Occipital lobe (tissue), 2 donors: ENCODE data around the gene ALMS1. TPM values are rescaled to one million over a fixed set of nuclear protein-coding genes. Genes with fewer than 3 reads are reported as not detected.
"Not testable (repeated sequence)": the region's sequence is repeated elsewhere in the genome, so short reads cannot be mapped to it uniquely, and the experiment has no call there.

Experiments
- DNase-seq: peaks from one replicate; lab custom pipeline; 2025; lab: John Stamatoyannopoulos, UW
- total RNA-seq: library from RNA; depleted of rRNA; stranded (reverse); fragments of >200 nt; gene quantifications from one replicate; pipeline ENCODE4 v1.2.3, GENCODE V29; 2014

Gene ALMS1
- total RNA-seq, 1 donor from 2014 or later = 76.0 TPM

DNA sequence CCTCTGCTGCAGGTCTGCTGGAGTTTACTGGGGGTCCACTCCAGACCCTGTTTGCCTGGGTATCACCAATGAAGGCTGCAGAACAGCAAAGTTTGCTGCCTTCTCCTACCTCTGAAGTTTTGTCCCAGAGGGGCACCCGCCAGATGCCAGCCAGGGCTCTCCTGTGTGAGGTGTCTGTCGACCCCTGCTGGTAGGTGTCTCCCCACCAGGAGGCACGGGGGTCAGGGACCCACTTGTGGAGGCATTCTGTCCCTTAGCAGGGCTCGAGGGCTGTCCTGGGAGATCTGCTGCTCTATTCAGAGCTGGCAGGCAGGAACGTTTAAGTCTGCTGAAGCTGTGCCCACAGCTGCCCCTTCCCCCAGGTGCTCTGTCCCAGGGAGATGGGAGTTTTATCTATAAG is 124.8 kb downstream of the ALMS1 start:
- not testable (repeated sequence) for DNase-seq

DNA sequence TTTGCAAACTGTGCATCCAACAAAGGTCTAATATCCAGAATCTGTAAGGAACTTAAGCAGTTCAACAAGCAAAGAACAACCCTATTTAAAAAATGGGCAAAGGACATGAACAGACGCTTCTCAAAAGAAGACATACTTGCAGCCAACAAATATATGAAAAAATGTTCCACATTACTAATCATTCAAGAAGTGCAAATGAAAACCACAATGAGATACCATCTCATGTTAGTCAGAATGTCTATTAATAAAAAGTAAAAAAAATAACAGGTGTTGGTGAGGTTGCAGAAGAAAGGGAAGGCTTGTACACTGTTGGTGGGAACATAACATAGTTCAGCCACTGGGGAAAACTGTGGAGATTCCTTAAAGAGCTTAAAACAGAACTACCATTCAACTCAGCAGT is 130.4 kb downstream of the ALMS1 start:
- no peak for DNase-seq

DNA sequence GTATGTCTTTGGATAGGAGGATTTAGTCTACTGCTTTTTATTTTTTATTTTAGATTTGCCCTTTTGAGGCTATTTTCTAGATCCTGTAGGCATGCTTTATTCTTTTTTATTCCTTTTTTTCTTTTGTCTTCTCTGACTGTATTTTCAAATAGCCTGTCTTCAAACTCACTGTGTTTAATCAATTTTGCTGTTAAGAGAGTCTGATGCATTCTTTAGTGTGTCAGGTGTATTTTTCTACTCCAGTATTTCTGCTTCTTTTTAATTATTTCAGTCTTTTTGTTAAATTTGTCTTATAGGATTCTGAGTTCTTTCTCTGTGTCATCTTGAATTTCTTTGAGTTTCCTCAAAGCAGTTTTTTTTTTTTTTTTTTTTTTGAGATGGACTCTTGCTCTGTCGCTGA is 143.1 kb downstream of the ALMS1 start:
- DNase-seq = no peak

DNA sequence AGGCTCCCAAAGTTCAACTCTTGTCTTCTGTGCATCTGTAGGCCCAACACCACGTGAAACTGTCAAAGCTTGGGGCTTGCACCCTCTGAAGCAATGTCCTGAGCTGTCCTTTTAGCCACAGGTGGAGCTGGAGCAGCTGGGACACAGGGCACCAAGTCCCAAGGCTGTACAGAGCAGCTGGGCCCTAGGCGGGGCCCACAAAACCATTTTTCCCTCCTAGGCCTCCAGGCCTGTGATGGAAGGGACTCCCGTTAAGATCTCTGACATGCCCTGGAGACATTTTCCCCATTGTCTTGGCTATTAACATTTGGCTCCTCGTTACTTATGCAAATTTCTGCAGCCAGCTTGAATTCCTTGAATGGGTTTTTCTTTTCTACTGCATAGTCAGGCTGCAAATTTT is 145.1 kb downstream of the ALMS1 start:
- DNase-seq = not testable (repeated sequence)

DNA sequence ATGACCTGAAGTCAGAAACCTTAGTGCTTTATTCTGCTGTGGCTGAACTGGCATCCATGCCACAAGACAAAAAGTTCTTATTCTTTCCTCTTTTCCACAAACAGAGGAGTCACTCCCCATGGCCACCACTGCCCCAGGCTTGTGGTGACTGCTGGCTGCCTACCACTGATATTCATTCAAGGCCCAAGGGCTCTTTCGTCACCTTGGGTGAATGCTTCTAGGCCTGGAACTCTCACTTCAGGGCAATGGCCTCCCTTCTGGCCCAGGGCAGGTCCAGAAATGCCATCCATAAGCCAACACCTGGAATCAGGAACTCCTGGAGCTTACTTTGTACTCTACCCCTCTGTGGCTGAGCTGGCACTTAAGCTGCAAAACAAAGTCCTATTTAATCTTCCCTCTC is 146.7 kb downstream of the ALMS1 start:
- no peak for DNase-seq

GRCh38 chr2:73536133-73536840 is 150.7 kb downstream of the ALMS1 start:
- DNase-seq = no peak

- DNase-seq = not testable (repeated sequence)
Measured at GRCh38 chr2:73560875-73561274, 175.2 kb downstream of the ALMS1 start.

- DNase-seq = no peak
Measured at GRCh38 chr2:73561422-73561821, 175.8 kb downstream of the ALMS1 start.

DNA sequence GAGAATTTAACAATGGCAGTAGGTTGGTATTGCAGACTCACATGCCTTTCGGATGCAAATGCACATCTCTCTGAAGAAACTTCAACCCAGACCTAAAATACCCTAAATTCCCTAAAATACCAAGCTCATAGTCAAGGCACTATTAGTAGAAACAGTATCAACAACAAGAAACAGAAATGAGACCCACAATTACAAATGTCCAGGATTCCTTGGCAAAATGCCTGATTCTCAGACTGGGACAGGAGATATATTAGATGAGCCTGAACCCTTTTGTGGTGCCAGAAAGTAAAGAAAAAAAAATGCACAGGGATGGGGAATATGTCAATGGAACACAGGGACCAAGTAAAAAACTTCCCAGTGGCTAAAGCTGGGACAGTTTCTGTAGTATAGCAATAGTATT is 179.3 kb downstream of the ALMS1 start:
- no peak for DNase-seq

DNA sequence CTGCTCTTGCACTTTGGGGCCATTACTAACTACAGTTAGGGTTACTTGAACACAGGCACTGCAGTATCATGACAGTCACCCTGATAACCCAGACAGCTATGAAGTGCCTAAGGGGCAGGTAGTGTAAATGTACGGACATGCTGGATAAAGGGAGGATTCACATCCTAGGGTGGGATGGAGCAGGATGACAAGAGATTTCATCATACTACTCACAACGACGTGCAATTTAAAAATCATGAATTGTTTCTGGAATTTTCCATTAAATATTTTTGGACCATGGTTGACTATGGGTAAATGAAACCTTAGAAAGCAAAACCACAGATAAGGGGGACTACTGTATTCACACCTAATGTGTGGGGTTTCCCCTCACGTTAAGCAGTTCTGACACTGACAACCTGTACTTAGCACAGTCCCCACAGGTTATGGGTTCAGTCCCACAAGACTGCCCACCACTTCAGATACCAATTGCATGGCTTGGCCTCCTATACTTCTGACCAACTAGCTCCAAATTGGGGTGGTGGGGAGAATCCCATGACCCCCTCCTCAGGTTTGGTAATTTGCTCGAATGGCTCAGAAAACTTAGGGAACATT is 180.7 kb downstream of the ALMS1 start:
- no peak for DNase-seq

DNA sequence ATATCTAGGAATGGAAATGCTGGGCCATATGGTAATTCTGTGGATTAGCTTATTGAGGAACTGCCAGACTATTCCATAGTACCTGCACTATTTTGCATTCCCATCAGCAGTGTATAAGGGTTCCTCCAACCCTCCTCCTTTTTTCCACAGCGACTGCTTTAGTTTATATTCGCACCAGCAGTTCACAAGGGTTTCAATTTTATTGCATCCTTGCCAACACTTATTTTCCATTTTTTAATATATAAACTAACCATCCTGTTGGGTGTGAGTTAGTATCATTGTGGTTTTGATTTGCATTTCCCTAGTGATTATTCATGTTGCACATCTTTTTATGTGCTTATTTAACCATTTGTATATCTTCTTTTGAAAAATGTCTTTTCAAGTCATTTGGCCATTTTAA is 189.6 kb downstream of the ALMS1 start:
- DNase-seq = no peak

GRCh38 chr2:73582364-73582763 is 196.7 kb downstream of the ALMS1 start:
- DNase-seq = no peak

- DNase-seq = no peak
Measured at GRCh38 chr2:73588177-73588576, 202.5 kb downstream of the ALMS1 start.

GRCh38 chr2:73593680-73594079 is 208.0 kb downstream of the ALMS1 start:
- no peak for DNase-seq

DNA sequence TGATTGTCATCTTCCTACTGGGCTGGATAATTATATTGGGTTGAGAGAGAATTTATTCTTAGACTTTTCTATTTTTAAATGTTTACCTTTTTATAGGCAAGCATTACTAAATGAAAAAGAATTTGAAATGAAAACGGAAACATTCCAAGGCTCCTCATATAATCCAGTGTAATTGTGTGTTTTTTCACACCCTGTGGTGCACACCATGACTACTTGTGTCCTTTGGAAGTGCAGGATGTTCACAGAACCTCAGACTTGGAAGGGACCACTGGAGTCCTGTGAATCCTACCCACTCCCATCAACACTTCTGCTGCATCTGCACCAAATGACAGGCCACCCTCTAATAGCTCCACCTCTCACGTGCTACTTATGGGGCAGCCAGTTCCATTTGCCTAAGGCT is 208.6 kb downstream of the ALMS1 start:
- no peak for DNase-seq

GRCh38 chr2:73601780-73602179 is 216.1 kb downstream of the ALMS1 start:
- DNase-seq = no peak

- DNase-seq = not testable (repeated sequence)
Measured at GRCh38 chr2:73603099-73603588, 217.5 kb downstream of the ALMS1 start.

GRCh38 chr2:73604589-73604988 is 219.0 kb downstream of the ALMS1 start:
- not testable (repeated sequence) for DNase-seq

- DNase-seq = no peak
Measured at GRCh38 chr2:73610111-73610510, 224.5 kb downstream of the ALMS1 start.

- no peak for DNase-seq
Measured at GRCh38 chr2:73611193-73611592, 225.6 kb downstream of the ALMS1 start.

- no peak for DNase-seq
Measured at GRCh38 chr2:73611867-73612266, 226.2 kb downstream of the ALMS1 start.

GRCh38 chr2:73614105-73614504 is 228.5 kb downstream of the ALMS1 start:
- no peak for DNase-seq

DNA sequence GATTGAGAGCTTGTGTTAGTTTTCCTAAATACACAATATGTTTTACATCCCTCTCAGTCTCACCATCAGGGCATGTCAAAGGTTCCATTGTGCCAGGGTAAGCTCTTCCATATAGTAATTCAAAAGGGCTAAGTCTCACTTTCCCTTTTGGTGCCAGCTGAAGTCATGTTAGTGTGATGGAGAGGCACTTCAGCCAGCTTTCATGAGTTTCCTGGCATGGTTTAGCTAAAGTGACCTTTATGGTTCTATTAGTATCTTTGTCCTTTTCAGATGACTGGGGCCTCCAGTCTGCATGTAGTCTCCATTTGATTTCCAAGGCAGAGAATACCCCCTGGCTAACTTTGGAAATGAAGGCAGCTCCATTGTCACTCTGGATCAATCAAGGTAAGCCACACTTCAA is 229.4 kb downstream of the ALMS1 start:
- no peak for DNase-seq
